GM18498 (cell line): ENCODE data around the gene COL9A2.

Experiments used
- ATAC-seq: cut with Tn5 transposase; IDR thresholded peaks from one replicate; pipeline ENCODE4 v1.9.1; 2021; ENCODE audit warnings: mild to moderate bottlenecking, moderate library complexity; ENCODE audit not compliant: unreplicated experiment

Gene COL9A2

DNA sequence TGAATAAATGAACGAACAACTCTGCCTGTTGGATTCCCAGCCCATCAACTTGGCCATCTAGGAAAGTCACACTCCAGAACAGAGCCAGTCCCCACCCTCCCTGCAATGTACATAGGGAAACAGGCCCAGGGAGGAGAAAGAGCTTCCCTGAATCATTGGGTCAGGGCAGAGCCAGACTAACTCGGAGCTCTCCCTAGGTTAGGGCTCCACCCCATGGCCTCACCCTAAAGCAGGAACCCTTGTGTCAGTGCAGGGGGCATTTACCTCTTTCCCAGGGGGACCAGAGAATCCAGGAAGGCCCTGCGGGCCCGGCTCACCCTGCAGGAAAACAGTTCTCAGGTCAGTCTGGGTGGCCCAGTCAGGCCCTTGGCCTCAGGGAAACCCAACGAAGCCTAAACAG, 11.6 kb downstream of the COL9A2 start:
- ATAC-seq = no peak

DNA sequence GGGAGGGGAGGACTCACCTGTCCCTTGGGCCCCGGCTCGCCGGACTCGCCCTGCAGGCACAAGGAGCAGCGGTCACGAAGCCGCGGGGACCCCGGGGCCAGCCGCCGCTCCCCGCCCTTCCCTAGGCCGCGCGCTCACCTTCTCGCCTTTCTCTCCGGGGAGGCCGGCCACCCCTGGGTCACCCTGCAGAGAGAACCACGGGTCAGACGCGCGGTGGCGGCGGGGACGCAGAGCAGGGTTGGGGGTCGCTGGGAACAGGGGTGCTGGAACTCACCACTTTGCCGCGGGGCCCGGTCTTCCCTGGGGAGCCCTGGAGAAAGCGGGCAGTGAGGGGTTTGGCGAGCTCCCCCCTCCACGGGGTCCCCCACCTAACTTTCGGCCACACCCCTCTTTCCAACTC, 13.3 kb downstream of the COL9A2 start:
- no peak for ATAC-seq

DNA sequence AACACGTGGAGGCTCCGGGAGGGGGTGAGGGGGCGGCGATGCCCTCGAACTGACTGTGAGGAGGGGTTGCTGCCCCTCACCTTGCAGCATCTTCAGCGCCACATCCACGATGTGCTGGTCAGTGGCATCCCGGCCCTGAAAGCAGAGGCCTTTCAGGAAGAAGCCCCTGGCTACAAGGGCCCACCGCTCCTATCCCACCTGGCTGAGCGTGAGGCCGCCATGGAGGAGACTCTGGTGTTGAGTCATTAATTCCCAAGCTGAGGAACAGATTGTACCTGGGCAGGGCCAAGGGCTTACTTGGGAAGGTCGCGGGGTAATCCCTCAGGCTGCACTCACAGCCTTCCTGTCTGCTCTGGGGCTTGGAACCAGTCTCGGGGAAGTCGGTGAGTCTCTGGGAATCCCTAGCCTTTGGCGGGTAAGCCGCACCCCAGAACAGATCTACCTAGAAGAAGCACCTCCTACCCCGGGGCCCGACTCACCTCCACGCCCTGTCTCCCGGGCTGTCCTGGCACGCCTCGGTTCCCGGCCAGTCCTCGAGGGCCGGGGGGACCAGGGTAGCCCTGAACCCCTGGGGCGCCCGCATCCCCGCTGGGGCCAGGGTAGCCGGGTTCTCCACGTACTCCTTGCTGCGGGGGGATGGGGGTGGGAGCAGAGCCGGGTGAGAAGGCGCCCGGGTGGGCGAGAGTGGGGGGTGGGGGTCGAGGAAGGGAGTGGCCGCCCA, 13.9 kb downstream of the COL9A2 start:
- ATAC-seq = no peak

DNA sequence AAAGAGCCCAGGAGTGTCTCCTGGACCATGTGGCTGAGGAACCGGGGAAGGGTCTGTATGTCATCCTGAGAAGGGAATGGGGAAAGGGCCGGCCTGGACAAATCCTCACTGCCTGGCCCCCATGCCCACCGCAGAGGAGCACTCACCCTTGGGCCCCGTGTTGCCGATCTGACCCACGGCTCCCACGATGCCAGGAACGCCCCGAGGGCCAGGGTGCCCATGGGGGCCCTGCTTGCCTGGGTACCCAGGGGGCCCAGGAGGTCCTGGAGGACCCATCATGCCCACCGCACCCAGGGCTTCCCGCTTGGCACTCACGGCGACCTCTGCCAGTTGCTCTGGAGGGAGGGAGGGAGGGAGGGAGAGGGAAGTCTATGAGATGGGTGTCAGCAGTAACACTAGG, 14.6 kb downstream of the COL9A2 start:
- ATAC-seq = no peak

DNA sequence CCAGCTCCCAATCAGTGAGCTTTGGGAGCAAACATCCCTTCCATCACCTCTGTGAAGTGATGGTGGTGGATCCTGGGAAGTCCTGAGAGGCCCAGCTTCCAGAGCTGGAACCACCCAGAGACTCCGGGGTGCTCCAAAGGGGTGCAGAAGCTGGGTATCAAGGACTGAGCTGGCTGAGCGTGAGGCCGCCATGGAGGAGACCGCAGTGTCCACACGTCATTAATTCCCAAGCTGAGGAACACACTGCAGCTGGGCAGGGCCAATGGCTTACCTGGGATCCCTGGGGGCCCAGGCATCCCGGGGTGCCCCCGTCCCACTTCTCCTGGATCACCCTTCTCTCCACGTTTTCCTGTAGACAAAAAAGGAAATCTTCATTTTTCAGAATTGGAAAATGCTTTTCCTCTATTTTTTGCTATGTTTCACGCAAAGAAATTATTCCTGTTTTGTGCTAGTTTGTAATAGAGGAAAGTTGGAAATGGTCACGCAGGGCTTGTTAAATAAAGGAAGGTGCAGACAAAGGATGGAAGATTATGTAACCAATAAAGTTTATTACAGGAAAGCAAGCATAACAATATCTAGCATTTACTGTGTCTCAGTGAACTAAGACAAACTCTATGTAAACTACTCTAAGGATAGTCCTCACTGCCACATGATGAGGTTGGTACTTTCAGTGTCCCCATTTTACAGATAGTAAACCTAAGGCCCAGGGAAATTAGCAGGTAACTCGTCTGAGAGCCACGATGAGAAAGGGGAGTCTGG, 15.4 kb downstream of the COL9A2 start:
- no peak for ATAC-seq

DNA sequence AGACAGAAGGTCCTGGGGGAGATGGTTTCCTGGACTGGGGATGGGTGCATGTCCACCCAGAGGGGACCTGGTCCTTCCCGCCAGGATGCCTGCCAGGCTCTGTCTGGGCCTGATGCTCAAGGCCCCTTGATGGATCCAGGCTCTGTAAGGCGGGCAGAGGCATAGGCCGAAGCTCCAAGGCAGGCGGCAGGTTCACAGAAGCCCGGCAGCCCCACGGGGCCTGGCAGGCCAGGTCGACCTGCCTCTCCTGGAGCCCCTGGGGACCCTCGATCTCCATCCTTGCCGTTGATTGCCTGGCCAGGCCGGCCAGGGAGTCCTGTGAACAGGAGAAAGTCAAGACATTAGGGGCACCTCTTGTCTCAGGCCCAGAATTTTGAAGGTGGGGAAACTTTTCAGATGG, 16.0 kb downstream of the COL9A2 start:
- ATAC-seq = no peak

DNA sequence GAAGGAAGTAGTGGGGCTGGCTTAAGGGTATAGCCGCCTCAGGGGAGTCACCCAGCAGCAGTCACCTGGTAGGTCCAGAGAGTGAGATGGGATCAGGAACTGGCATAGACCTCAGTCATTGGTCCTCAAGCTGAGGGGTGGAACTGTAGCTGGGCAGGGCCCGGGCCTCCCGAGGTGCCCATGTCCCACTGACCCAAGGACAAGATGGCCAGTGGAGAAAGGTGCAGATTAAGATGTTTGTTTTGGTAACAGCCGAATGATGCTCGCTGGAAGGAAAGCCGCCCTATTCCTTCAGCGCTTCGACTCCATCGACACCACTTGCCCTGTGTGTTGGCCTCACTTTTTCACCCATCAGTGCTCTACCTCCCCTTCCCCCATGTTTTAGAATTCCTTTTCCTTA, 16.4 kb downstream of the COL9A2 start:
- ATAC-seq = no peak

DNA sequence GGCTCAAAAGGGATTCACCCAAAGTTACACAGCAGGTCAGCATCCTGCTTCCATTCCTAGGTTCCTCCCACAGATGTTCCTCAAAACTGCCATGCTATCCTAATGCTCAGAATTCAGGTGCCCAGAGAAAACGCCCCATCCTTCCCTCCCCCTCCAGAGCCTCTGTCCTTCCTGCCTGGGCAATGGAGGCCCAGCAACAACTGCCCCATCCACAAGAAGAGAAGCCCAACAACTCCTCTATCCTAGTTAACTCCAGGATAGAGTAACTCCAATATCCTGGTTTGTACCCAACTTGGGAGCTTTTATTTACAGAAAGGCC, 16.9 kb downstream of the COL9A2 start:
- ATAC-seq = no peak

DNA sequence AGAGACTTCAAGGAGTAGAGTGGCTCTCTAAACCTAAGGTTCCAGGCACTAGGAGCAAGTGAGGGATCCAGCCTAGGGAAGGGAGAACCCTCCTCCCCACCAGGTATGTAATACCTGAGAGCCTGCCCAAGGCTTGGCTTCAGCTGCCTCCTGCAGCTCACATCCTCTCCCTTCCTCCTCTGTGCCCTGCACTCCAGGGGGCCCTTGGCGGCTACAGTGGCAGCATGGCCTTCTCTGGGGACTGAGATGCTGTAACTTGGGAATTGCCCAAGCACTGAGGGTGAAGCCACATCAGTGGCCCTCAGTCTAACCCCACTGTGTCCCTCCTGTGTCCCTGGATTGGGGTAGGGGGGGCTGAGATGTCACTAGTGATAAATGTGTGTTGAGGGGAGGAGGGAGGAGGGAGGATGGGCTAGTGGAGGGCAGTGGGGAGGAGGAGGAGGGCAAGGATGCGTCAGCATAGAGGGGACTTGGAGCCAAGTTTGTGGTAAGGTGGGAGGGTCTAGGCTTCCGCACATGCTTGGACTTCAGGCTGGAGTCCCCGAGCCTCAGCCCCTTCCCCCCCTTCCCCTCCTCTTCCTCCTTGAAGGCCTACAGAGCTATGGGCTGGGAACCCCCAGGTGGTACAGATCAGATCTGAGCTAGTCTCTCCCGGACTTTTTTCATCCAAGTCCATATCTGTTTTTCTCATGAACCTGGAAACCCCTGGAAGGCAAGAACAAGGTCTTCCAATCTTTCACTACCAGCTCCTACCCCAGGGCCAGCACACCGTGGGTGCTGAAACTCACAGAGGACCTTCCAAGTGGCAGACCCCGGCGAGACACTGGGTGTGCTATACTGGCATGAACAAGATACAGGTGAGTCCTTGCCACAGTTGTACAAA, 17.5 kb downstream of the COL9A2 start:
- ATAC-seq = no peak

DNA sequence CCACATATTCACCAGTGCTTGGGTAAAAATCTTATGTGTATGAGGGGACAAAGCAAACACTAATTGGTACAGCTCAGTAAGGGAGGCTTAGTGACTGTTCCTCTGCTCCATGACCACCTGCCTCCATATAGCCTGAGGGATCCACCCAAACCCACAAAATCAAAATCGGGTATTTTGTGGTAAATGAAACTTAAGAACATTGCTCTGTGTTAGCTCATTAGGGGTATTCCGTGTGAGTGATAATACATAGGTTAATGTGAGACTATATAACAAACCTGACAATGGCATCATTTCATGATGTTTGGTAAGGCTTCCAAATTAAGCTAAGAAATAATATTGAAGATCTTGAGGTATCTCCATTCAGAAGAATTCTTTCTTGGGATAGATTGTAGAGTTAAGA, 25.8 kb downstream of the COL9A2 start:
- ATAC-seq = no peak

DNA sequence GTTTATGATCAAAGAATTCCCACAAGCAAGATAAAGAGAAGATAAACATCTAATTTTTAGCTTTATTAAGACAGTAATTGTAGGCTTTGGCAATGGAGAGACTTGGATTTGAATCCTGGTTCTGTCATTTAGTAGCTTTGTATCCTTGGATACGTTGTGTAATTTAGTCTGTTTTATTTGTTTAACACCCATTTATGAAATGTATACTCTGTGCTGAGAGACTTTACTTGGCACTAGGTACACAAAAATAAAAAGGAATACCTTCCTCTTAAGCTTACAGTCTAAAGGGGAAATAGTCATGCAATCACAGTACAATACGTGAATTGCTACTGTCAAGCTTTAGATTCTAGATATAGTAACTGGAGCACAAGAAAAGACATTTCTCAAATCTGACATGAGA, 35.2 kb downstream of the COL9A2 start:
- ATAC-seq = no peak

DNA sequence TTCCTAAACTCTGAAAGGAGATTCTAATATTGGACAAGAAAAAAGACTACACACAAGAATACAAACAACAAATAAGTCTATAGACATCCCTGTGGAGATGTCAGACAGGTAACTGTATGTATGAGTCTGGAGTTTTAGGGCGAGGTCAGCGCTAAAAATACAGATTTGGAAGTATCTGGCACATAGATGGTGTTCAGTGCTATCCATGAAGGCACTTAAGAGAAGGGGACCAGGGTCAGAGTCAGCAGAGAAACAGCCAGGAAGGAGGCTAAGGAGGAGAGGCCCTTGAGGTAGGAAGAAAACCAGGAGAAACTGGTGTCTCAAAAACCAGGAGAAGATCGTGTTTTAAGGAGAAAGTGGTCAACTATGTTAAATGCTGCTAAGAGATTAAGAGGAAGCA, 41.0 kb downstream of the COL9A2 start:
- ATAC-seq = no peak

DNA sequence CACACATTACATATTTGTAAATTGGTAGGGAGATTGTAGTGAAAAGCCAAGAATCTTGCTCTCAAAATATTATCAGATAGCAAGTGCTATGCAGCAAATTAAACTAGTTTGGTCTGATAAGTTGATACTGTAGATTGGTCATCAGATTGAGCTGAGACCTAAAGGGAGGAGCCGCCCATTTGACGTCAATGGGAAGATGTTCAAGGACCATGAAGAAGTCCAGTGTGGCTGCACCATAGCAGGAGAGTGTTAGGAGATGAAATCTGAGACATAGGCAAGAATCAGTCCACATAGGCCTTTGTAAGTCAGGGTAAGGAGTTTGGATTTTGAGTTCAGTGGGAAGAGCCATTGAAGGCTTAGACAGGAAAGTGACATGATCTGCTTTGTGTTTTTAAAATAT, 42.8 kb downstream of the COL9A2 start:
- ATAC-seq = no peak

DNA sequence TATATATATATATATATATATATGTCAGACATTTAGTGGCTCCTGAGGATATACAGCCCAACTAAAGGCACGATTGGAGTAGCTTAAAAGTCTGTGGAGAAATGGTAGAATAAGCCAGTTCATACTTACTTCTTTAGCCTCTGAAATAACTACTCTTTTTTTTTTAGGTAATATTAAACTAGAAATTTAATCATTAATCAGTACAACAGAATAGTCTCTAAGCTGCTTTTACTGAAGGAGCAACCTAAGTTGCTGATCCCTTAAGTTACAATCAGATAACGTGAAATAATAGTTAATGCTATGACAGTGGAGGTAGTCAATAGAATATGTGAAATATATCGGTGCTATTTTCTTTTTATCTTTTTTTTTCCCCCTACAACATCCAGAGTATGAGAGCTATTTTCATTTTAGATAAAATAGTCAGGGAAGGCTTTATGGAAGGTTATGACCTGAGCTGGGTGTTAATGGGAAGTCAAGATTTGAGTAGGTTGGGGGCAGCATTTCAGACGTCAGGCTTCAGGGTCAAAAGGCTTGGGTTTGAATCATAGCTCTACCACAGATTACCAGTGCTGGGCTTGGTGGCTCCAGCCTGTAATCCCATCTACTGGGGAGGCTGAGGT, 43.4 kb downstream of the COL9A2 start:
- no peak for ATAC-seq

DNA sequence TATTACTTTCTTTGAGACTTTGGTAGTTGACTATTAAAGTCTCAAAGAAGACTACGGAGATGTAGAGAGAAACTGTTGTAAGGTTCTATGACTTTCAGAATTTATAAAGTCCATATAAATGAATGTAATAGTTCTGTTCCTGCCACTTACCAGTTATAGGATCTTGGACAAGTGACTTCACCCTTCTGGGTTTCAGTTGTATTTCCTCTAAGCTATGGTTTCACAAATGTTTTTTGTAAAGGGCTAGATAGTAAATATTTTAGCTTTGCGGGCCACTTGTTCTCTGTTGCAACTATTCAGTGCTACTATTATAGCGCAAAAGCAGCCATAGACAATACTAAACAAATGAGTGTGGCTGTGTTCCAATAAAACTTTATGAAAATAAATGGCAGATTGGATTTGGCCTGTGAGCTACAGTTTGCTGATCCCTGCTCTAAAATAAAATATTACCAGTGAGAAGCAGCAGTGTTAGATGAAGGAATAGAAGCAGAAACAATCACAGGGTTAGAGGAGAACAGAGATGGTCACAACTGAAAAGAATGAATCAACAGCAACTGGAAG, 44.4 kb downstream of the COL9A2 start:
- no peak for ATAC-seq

DNA sequence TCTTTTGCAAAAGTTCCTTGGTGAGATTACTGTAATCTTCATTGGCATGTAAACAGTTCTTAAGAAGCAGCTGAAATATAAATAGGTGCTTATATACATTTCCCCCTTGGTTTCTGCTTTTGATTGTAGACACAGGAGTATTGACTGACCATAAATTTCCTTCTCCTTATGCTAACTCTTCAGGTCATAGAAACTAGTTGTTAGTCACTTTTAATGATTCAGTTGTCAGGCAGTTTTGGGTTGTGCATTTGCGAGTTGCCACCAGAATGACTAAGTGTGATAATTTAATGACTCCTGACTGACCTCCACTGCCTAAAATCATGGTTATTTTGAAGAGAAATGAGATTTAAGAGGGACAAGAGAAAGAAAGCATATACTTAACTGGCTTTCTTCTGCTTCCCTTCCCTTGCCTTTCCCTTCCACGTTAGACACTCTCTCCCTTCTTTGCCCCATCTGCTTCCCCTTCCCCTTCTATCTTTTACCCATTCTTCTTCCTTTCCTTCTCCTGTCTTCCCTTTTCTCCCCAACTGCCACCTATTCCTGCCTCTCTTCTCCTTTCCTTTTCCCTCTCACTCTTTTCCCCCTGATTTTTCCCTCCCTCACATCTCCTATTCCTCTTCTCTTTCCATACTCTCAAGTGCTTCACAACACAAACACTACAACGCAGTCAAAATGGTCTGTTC, 46.8 kb downstream of the COL9A2 start:
- no peak for ATAC-seq

DNA sequence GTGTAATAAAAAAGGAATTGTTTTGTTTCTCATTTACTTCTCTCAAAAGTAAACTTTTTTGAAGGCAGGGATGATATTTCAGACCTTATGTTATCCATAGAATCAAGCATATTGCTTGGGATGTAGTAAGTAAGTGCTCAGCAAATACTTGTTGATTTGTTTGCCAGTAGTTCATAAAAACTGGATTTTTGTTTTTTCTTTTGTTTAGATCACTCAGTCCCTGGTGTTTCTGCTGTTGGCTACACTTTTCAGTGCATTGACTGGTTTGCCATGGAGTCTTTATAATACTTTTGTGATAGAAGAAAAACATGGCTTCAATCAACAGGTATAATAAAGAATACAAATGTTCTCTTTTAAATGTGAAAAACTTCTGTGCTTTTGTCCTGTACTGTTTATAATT, 48.9 kb downstream of the COL9A2 start:
- no peak for ATAC-seq

DNA sequence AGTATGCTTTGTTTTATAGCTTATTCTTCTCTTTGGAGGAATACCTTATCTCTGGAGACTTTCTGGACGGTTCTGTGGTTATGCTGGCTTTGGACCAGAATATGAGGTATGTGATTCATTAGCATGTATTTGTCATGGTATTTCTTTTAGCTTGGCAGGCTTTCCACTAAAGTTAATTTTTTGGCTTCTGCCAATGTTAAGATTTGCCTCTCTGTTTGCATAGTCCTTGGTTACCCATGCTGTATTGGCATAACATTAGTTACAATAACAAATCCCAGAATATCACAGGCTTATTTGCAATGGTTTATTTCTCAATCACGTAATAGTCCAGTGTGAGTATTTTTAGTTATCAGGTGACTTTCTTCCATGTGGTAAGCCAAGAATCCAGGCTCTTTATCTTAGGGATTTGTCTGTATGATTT, 49.3 kb downstream of the COL9A2 start:
- ATAC-seq = no peak

DNA sequence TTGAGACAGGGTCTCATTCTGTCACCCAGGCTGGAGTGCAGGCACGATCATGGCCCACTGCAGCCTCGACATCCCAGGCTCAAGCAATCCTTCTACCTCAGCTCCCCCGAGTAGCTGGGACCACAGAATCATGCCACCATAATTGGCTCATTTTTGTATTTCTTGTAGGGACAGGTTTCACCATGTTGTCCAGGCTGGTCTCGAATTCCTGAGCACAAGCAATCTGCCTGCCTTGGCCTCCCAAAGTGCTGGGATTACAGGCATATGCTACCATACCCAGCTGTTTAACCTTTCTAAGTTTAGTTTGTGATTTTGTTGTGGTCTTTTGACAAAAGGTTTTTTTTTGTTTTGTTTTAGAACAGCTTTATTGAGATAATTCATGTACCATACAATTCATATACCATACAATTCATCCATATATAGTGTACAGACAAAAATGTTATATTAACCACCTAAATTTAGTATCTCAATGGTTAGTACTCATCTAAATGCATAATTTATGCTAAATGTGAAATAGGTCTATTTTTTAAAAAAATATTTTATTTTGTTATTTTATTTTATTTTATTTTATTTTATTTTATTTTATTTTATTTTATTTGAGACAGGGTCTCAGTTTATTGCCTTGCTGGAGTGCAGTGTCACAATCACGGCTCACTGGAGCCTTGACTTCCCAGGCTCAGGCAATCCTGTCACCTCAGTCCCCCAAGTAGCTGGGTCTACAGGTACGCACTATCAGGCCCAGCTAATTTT, 50.1 kb downstream of the COL9A2 start:
- no peak for ATAC-seq

DNA sequence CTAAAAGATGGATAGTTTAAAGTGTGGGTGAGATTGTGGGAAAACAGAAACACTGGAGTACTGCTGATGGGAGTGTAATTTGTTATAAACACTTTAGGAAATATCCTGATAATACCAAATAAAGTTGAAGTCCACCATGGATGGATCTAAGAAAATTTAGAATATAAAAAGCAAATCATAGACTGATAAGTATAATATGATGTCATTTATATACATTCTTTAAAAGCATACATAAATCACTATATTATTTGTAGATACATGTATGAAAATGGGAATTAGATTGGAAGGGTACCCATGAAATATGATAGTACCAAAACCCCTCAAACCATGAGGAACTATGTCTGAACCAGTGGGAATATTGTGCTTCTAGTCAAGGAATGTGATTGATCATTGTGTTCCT, 51.2 kb downstream of the COL9A2 start:
- no peak for ATAC-seq
